GM12872 (cell line): Measurements from ENCODE around the gene MAGED4.

Experiments used
- TF ChIP-seq, protein P1 (sequence below): IDR thresholded peaks from 3 replicates; pipeline ENCODE4 v1.5.1; 2011; ENCODE audit warnings: low read depth, mild to moderate bottlenecking, low read length, moderate library complexity; ENCODE audit not compliant: insufficient read depth

The MAGED4 gene

DNA sequence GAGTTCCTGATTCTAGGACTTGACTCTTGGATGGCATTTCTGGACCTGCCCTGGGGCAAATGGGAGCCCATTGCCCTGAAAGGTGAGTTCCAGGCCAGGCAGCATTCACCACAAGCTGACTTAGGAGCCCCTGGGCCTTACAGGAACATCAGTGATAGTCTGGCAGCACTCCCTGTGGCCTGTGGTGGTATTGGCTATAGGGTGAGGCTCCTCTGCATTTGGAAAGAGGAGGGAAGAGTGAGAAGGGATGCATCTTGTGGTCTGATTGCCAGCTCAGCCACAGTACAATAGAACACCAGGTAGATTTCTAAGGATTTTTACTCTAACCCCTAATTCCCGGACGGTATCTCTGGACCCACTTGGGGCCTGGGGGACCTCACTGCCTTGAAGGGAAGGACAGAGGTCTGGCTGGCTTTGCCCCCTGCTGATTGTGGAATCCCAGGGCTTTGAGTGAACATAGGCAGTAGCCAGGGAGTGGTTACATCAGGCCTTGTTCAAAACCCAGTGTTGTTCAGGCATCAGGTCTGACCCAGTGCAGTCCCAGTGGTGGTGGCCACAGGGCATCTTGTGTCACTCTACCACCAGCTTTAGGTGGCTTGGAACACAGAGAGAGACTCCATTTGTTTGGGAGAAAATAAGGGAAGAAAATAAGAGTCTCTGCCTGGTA lies 32.9 kb downstream of the MAGED4 start:
- TF ChIP-seq, protein P1, sequence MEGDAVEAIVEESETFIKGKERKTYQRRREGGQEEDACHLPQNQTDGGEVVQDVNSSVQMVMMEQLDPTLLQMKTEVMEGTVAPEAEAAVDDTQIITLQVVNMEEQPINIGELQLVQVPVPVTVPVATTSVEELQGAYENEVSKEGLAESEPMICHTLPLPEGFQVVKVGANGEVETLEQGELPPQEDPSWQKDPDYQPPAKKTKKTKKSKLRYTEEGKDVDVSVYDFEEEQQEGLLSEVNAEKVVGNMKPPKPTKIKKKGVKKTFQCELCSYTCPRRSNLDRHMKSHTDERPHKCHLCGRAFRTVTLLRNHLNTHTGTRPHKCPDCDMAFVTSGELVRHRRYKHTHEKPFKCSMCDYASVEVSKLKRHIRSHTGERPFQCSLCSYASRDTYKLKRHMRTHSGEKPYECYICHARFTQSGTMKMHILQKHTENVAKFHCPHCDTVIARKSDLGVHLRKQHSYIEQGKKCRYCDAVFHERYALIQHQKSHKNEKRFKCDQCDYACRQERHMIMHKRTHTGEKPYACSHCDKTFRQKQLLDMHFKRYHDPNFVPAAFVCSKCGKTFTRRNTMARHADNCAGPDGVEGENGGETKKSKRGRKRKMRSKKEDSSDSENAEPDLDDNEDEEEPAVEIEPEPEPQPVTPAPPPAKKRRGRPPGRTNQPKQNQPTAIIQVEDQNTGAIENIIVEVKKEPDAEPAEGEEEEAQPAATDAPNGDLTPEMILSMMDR: peak; percentile 12; the same call in 1 of the 3 replicates

DNA sequence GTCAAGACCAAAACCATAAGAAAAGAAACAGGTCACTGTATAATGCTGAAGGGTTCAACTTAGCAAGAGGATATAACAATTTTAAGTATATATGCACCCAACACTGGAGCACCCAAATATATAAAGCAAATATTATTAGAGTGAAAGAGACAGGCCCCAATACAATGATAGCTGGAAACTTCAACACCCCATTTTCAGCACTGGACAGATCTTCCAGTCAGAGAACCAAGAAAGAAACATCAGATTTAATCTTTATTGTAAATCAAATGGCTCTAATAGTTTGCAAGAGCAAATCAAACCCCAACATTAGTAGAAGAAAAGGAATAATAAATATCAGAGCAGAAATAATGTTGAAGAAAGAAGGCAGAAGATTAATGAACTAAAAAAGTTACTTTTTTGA lies 36.2 kb downstream of the MAGED4 start:
- TF ChIP-seq, protein P1: no peak
